A549 treated with CORT108297 at 1 μM for 4 hours (cell line): ENCODE data around the gene PASD1. TPM values are rescaled to one million over a fixed set of nuclear protein-coding genes. Genes with fewer than 3 reads are reported as not detected.

Experiments
- total RNA-seq: library from RNA; stranded (reverse); fragments of 200-300 nt; extraction: Qiagen RNA extraction; gene quantifications from 5 replicates; pipeline ENCODE4 v1.2.3, GENCODE V29; 2022

PASD1 gene, protein sequence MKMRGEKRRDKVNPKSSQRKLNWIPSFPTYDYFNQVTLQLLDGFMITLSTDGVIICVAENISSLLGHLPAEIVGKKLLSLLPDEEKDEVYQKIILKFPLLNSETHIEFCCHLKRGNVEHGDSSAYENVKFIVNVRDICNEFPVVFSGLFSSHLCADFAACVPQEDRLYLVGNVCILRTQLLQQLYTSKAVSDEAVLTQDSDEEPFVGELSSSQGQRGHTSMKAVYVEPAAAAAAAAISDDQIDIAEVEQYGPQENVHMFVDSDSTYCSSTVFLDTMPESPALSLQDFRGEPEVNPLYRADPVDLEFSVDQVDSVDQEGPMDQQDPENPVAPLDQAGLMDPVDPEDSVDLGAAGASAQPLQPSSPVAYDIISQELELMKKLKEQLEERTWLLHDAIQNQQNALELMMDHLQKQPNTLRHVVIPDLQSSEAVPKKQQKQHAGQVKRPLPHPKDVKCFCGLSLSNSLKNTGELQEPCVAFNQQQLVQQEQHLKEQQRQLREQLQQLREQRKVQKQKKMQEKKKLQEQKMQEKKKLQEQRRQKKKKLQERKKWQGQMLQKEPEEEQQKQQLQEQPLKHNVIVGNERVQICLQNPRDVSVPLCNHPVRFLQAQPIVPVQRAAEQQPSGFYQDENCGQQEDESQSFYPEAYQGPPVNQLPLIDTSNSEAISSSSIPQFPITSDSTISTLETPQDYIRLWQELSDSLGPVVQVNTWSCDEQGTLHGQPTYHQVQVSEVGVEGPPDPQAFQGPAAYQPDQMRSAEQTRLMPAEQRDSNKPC
- not detected in 5 replicates for total RNA-seq

GRCh38 chrX:151563449-151563848, at the start of gene PASD1:
Gene PASD1 (plus strand): TSS chrX:151563675. CDS start chrX:151601554, 37,879 bp downstream.

GRCh38 chrX:151694661-151695582, 131.4 kb downstream of the PASD1 start, which contains the start of gene PRRG3:
Gene PRRG3 (plus strand): TSS chrX:151695458. CDS start chrX:151698815, 3,357 bp downstream.

GRCh38 chrX:151715752-151716151, 152.3 kb downstream of the PASD1 start, which contains the start of gene FATE1:
Gene FATE1 (plus strand): TSS chrX:151716035. CDS start chrX:151716120, 85 bp downstream.

Other genes starting within 250 kb of the PASD1 start
- 20.9 to 27.6 TPM (median 25.4 TPM) in 5 replicates for gene VMA21, start 166.5 kb upstream of the PASD1 start, total RNA-seq
- not detected in 5 replicates for gene PRRG3, start 131.8 kb downstream of the PASD1 start, total RNA-seq
- gene FATE1, start 152.4 kb downstream of the PASD1 start, total RNA-seq, result not detected in 5 replicates
- not detected in 5 replicates for gene CNGA2, start 171.1 kb downstream of the PASD1 start, total RNA-seq